ENCODE data around the gene BARHL1.

DNA sequence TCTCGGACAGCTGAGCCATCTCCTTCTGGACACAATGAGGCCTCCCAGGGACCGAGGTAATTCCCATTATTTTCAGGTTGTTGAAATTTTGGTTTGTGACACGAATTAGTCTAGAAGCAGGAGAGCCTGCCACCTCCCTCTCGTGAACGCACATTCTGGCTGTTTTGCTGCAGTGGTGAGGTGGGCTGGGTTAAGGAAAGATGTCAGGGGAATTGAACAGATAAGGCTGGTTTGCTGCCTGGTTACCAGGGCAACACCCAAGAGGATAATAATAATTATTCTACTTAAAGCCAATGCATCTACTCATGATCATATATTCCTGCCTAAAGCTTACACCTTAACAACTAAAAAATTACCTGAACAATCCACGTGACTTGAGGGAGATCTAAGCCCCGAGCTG, 49.3 kb downstream of the BARHL1 start:
- TF ChIP-seq POLR2A (IDR thresholded peaks at IDR 0.05), result no peak
- no peak for TF ChIP-seq EP300 (IDR thresholded peaks at IDR 0.05; ENCODE audit: low read depth)
- no peak for TF ChIP-seq CTCF (IDR thresholded peaks at IDR 0.05)
- TF ChIP-seq POLR2AphosphoS5 (IDR thresholded peaks at IDR 0.05), result no peak

Data from transverse colon (tissue), 4 donors.